ENCODE results near the gene MSI2.

- TF ChIP-seq CTCF (IDR thresholded peaks at IDR 0.05) (no peak), POLR2A (IDR thresholded peaks at IDR 0.05) (no peak)
Observed at GRCh38 chr17:57475796-57476195, 219.5 kb downstream of the MSI2 start.

Data from thyroid gland (tissue), 4 donors.